ENCODE results near the gene C1orf174.

C1orf174 gene

DNA sequence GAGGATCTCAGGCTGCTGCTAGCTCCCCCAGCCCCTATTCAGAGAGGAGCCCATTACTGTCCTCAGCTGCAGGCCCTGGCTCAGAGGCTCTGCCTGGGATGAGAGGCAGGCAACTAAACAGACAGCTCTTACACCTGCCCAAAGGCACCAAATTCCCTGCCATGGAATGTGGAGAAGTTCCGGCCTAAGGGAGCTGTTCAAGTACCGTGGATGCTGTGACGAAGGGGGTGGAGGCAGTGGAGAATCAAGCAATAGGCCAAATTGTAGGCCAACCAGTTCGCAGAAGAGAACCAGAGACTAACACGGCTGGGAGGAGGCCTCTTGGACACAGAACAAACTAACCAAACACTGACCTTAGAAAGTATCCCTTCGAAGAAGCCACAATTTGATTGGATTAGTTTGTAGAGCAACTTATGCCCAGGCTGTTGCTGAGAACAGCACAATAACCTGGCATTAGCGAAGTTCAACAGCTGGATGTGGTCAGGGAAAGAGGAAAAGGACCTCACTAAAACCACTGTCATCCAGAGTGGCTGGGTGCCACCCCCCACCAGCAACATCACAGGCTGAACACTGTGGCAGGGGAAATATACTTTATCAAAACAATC, 3.6 kb downstream of the C1orf174 start:
- DNase-seq (ENCODE audit: low read depth in 2 of 3, low spot score in 1 of 3) = no peak

DNA sequence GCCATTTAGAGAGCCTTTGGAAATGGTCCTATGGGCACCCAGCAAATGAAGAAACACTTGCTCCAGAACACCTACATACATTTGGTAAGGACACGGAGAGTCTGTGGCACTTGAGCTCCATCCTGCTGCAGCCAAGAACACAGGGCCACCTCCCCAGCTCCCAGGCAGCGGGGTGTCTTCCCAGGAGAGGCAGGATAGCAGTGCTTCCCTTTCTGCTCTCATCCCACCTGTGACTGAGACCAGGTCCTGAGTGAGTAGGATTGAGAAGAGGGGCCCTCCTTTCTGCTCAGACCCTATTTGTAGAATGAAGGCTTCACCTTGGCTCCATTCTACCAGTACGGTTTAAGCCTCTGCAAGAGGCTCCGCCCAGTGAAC, 4.1 kb downstream of the C1orf174 start:
- DNase-seq (ENCODE audit: low read depth in 2 of 3, low spot score in 1 of 3) = no peak

DNA sequence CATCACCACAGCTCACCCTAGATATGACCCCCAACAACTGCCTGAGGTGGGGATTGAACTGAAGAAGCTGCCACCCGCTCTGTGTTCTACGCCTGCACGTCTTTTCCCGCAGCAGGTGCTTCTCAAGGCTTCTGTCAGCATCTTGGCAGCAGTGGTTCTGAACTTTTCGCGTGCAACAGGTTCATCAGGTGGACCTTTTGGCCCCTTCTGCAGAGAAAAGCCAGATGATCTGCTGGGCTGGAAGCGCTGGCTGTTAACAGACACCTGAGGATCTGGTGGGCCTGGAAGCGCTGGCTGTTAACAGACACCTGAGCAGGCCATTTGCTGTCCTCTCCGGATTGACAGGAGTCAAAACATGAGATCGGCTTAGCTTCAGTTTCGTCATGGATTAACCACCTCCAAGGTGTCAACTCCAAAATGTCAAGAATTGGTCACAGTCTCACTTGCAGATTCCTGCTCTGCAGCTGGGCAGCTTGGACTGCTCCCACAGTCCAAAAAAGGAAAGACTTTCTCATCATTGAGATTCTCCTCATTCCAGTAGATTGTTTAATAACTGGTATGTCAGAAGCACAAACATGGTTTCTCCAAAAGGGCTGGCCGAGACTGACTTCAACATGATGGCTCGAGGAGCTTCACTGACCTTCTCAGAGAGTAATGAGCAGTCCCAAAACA, 4.7 kb downstream of the C1orf174 start:
- no peak for DNase-seq (ENCODE audit: low read depth in 2 of 3, low spot score in 1 of 3)

DNA sequence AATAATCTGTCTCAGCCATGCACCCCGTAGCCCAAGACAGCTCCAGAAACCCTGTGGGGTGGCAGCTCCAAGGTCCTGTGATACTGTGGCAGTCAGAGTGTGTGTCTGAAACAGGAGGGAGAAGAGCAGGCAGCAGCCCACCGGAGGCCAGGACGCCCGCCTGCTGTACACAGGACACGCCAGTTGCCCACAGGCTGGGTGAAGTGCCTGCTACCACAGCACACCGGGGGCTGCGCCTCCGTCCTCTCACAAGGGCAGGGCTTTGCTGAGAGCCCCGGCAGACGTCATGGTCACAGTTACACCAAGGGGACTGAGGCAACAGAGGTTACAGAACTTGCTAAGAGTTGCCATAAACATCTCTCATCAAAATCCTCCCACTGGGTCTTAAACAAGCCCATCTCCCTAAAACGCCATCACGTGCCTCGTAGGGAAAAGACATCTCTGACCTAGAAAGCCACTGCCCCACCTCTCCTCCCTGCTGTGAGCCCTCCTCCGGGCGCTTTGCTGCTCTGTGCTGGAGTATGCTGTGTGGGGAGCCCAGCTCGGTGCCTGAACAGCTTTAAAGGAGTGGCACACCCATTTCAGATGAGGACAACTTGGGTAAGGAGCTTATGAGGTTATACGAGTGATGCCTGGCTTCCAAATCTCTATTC, 5.3 kb downstream of the C1orf174 start:
- no peak for DNase-seq (ENCODE audit: low read depth in 2 of 3, low spot score in 1 of 3)

DNA sequence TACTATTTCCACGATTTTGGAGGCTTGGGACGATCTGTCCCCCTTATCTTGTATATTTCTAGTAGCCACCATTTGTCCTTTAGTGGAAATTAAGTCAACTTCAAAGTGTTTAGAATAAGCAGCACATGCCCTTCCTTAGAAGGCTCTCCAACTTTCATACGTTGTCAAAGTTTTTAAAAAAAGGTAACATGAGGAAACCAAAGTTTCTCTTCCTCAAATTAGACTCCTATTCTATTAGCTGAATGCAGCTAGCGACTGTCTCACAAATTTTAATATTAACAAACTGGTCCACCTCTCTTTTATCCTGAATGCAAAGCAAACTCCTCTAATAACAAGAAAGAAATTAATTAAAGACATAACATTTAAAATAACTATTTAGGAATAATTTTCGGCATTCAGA, 6.9 kb downstream of the C1orf174 start:
- no peak for DNase-seq (ENCODE audit: low read depth in 2 of 3, low spot score in 1 of 3)

GRCh38 chr1:3892748-3893147, 7.3 kb downstream of the C1orf174 start:
- DNase-seq (ENCODE audit: low read depth in 2 of 3, low spot score in 1 of 3) = no peak

DNA sequence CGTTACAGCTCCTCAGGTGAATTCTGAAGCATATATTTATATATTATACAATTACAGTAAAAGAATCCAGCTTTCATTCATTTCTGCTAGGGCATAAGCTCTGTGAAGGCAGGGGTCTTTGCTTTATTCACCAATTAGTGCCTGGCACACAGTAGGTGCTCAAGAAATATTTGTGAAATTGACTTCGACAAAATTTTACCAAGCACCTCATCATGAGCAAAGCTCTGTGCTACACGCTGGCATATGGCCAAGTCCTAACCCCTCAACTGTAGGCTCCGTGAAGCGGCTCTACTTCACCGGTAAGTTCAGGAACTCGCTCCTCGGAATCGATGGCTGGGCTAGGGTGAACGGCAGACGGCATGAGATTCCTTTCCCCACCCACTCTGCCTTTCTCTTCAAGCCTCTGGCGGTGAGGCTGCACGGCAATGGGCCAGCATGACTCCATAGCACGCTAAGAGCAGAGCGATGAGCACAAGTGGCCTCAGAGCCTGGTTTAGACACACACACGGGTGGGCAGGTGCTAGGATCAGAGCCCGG, 8.7 kb downstream of the C1orf174 start:
- no peak for DNase-seq (ENCODE audit: low read depth in 2 of 3, low spot score in 1 of 3)

DNA sequence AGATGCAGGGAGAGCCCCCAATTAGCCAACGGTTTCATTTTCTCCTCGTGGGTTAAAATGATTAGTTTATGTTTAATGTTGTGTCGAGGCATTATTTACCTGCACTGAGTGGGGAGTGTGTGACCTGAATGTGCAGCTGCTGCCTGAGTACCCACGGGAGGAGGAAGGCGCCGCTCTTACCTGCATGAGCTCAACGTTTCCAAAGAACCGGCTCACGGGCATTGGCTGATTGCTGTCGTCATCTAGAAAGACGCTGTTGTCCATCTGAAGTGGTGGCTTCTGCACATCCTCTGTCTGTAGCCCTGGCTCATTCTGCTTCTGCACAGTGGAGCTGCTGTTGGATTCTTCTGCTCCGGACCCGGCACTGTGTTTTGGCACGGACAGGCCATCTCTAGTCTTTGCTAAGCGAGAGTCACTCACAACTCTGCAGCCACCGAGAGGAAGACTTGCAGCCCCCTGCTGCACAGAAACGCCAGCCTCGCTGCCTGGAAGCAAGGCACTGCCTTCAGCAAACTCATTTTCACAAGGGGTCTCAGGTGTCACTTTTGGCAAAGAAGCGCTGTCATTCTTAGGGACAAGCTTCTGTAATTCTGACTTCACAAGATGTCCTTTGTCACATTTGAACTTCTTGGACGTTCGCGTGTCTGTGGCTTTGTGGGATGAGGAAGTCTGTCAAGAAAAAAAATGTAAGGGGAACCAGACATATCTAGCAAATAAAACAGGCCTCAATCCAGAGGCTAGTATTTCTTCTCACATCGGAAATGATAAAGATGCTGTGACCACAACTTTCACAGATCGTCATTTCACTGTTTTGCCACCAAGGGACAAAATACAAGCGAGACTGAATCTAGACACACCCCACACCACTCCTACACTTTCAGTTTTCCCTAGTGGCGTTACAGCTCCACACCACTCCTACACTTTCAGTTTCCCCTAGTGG, 9.4 kb downstream of the C1orf174 start:
- no peak for DNase-seq (ENCODE audit: low read depth in 2 of 3, low spot score in 1 of 3)

DNA sequence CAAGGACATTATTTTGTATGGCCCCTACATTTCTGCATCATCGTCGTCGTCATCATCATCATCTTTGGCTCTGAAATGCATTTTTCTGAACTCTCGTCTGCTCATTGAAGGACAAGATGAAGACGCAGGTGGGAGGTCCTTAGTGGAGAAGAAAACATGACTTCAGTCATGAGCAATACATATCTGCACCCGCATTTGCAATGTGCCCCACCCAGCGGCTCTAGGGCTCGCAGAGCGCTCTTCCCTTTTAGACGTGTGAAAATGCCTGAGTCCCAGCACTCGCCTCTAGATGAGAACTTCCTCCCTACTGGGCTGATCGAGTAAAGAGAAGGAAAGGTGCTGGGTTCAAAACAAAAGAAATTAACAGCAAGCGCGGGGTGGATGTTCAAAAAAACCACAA, 10.1 kb downstream of the C1orf174 start:
- no peak for DNase-seq (ENCODE audit: low read depth in 2 of 3, low spot score in 1 of 3)

GRCh38 chr1:3888301-3888700, 11.8 kb downstream of the C1orf174 start:
- DNase-seq (ENCODE audit: low read depth in 2 of 3, low spot score in 1 of 3) = no peak

DNA sequence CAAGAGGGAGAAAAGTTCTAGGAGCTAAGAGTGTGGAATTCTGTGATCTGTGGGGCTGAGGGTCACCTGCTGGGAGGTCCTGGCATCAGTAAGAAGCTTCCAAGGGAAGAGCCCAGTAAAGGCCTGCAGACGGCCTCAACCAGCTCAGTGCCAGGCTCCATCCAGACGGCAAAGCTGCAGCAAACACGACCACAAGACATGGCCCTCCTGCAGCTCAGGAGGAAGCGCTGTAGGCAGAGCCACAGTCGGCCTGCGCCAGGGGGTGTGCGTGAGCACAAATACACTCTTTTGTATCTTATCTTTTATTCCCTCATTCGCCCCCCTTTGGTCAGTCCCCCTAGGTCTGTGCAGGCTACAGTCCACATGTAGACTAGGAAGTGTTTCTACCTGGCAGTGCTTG, 13.4 kb downstream of the C1orf174 start:
- DNase-seq (ENCODE audit: low read depth in 2 of 3, low spot score in 1 of 3) = no peak

- DNase-seq (ENCODE audit: low read depth in 2 of 3, low spot score in 1 of 3) = no peak
Observed at GRCh38 chr1:3886106-3886670, 13.9 kb downstream of the C1orf174 start.

- no peak for DNase-seq (ENCODE audit: low read depth in 2 of 3, low spot score in 1 of 3)
Observed at GRCh38 chr1:3885611-3886010, 14.5 kb downstream of the C1orf174 start.

DNA sequence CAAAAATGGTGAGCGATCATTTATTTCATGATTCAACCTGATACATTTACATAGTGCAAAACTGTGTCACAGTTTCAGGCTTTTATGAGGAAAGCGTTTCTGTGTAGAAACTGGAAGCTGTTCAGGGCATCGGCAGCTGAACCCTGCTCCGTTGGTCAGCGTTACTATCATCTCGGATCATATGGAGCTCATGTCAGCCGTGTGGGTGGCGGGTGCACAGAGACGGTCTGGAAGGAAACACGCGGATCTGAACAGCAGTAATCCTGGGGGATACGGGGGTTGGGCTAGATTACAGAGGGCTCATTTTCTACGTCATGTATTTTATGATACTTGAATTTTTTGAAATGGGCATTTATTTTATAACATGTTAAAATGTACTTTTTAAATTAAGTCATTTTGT, 15.1 kb downstream of the C1orf174 start:
- DNase-seq (ENCODE audit: low read depth in 2 of 3, low spot score in 1 of 3) = no peak

DNA sequence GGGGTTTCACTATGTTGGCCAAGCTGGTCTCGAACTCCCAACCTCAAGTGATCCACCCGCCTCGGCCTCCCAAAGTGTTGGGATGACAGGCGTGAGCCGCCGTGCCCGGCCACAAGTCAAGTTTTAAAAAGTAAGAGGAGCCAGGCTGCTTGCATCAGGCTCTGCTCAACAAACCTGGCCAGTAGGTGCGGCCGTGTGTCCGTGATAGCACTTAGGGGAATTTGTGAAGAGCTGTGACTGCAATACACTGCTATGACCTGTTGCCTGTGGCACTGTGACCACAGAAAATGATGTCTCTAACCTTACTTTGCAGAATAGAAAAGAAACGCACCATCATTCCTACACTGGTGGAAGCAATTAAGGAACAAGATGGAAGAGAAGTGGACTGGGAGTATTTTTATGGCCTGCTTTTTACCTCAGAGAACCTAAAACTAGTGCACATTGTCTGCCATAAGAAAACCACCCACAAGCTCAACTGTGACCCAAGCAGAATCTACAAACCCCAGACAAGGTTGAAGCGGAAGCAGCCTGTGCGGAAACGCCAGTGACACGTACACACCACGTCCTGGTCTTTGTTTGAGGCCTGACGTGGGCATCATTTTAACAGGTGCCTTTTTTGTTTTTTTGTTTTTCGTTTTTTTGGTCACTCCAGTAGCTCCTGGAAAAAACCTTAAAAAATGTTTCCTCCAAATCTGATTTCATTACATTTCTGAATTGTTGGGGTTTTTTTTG, 16.7 kb downstream of the C1orf174 start:
- no peak for DNase-seq (ENCODE audit: low read depth in 2 of 3, low spot score in 1 of 3)

DNA sequence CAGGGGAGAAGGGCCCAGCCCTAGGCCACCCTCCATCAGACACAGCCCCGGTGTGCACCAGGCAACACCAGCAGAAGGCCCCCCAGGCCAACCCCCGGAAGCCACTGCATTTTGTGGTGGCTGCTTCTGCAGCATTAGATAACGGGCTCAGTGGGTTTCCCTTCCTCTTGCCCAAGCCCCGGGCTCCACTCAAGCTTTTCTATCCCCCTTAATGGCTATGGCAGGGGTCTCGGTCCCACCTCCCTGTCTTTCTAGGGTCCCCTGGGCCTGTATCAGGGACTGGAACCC, 18.9 kb downstream of the C1orf174 start:
- no peak for DNase-seq (ENCODE audit: low read depth in 2 of 3, low spot score in 1 of 3)

- no peak for DNase-seq (ENCODE audit: low read depth in 2 of 3, low spot score in 1 of 3)
Observed at GRCh38 chr1:3880429-3881192, 19.5 kb downstream of the C1orf174 start.

DNA sequence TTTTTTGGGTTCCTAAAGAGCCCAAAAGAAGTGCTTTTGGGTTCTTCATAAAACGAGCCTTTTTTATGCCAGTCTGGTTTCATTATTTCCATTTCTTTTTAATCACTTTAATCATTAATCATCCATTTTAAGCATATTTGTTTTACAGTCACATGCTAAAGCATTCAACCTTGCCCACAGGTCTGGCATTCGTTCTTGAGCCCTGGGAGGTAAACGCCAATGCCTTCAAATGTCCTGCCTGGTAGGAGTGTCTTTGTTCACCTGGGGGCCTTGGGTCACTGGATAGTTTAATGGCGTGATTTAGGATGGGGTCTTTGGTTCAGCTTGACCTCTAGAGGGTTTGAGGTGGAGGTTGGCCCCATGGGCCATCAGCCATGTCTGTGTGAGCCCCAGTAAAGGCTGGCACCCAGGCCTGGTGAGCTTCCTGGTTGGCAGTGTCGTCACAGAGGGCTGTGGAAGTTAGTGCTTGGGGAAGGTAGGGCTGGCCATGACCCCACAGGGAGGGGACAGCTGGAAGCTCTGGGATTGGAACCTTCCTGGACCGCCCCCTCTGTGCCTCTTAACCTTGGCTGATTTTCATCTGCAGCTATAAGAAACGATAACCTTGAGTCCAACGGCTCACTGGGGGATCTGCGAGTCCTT, 20.2 kb downstream of the C1orf174 start:
- DNase-seq (ENCODE audit: low read depth in 2 of 3, low spot score in 1 of 3) = no peak

GRCh38 chr1:3879099-3879498, 21.0 kb downstream of the C1orf174 start:
- no peak for DNase-seq (ENCODE audit: low read depth in 2 of 3, low spot score in 1 of 3)

Measured in stimulated activated CD4-positive, alpha-beta T cell treated with anti-CD3 and anti-CD28 coated beads, Interleukin-12 subunit alpha, Interleukin-12 subunit beta, amount 100 ng/mL, for 48 hours (primary cell).